Stimulated activated CD4-positive, alpha-beta T cell treated with anti-CD3 and anti-CD28 coated beads, Interleukin-4, amount 100 ng/mL, for 1 hour (primary cell): Measurements from ENCODE around the gene AVPR1A.

ENCODE experiments used
- DNase-seq: peaks from one replicate; pipeline ENCODE4 v3.0.0-alpha.2; 2020

Gene AVPR1A

DNA sequence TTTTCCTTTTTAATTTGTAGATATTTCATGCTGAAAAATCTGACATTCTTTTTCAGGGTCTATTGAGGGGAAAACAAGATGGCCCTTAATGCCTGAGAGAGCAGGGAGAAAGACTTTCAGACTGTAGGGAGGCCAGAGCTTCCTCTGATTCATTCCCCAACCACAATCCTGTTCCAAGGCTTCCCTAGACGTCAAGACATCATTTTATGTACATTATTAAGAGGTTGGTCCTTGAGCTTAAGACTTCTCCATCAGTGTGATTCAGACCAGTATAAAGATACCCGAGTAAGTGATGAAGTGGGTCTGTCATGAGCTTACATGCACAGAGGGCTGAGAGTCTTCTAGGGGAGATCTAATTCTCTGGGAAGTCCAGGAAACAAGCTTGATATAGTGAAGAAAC is 57.3 kb downstream of the AVPR1A start:
- no peak for DNase-seq

DNA sequence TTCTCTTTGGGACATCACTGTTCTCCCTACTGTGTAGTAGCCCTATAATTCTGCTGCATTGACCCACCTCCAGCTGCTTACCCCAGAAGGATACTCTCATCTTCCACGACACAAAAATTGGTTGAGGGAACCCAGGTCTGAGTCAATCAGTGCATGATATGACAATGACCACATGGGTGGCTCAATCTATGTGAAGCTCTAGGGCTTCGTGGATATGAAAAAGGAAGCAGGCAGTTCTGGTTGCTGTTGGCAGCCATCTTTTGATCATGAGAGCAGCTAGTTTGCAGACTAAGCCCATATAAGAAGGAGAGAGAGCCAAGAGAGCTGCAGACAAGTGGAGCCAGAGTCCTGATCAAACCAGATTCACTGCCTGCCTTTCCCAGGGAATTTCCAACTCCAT is 57.9 kb downstream of the AVPR1A start:
- no peak for DNase-seq
